Hematopoietic multipotent progenitor cell treated with erythropoietin and hydrocortisone succinate and interleukin-3 and kit ligand, for 8 days (in vitro differentiated cells): ENCODE data around the gene MPV17L.
A peak's percentile ranks its signal among the peaks of the same experiment; 100 is the strongest.
"Not testable (repeated sequence)": the region's sequence is repeated elsewhere in the genome, so short reads cannot be mapped to it uniquely, and the experiment has no call there.

Source experiments
- DNase-seq: peaks from one replicate; pipeline ENCODE4 v3.0.0-alpha.2; 2015

MPV17L gene

DNA sequence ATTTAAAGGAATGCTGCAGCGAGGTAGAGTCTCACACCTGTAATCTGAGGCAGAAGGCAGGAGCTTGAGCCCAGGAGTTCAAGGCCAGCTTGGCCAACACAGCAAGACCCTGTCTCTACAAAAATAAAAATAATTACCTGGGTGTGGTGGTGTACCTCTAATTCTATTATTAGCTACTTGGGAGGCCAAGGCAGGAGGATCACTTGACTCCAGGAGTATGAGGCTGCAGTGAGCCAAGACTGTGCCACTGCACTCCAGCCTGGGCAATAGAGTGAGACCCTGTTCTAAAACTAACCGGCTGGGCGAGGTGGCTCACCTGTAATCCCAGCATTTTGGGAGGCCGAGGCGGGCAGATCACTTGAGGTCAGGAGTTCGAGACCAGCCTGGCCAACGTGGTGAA lies 57.7 kb downstream of the MPV17L start:
- DNase-seq = not testable (repeated sequence)

DNA sequence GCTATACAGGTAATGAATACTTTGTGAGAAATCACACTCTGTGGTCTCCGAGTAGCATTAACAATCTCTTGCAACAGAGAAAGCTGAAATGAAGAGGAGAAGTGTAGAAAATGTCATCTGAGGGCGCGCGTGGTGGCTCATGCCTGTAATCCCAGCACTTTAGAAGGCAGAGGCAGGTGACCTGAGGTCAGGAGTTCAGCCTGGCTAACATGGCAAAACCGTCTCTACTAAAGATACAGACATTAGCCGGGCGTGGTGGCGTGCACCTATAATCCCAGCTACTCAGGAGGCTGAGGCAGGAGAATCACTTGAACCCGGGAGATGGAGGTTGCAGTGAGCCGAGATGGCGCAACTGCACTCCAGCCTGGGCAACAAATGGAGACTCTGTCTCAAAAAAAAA lies 59.4 kb downstream of the MPV17L start:
- DNase-seq = not testable (repeated sequence)

DNA sequence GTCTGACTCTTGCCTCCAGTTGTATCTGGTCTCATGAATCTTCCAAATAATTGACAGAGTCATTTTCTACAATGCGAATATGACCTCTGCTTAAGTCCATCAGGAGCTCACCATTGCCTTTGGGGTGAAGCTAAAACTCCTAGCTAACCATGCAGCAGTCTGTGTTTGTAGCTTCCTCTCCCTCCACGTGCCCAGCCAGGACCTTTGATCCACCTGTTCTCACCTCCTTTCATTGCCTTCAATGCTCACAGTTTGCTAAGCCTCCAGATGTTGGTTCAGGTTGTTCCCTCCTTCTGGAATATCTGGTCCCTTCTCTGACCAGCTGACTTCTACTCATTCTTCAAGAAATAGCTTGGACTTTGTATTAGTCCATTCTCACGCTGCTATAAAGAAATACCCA lies 61.8 kb downstream of the MPV17L start:
- DNase-seq = no peak

GRCh38 chr16:15457958-15458357 lies 62.4 kb downstream of the MPV17L start:
- DNase-seq = peak; percentile 15

DNA sequence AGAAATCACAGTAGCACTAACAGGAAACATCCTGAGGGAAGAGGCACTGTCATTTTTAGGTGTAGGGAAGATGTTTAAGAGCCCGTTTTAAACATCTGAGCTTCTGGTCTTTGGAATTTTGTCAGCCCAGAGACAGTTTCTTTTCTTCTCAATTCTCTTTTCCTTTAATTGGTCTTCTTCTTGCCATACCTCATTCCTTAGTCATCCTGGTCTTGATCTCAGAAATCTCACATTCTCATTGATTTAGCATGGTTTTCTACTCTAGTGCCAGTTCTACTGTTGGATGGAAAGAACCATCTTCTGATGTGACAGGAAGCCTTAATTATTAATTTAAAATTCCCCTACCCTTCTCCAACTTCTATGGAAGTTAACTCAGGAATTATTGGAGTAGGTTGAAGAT lies 64.2 kb downstream of the MPV17L start:
- no peak for DNase-seq

DNA sequence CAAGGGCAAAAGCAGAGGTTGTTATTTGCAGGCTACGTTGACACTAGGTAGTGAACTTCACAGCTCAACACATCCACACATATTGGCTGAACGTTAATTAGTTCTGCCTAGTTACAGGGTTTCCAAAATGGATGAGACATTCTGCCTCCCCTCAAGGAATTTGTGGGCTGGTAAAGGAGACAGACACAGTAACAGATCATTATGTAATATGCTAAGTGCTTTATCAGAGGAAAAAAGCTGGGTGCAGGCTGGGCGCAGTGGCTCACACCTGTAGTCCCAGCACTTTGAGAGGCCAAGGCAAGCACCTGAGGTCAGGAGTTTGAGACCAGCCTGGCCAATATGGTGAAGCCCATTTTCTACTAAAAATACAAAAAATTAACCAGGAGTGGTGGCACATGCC lies 65.0 kb downstream of the MPV17L start:
- no peak for DNase-seq

- no peak for DNase-seq
These were observed 65.8 kb downstream of the MPV17L start for GRCh38 chr16:15461376-15461775.
